Body of pancreas (tissue), 4 donors: Measurements from ENCODE around the gene CDH15. TPM values are rescaled to one million over a fixed set of nuclear protein-coding genes. Genes with fewer than 3 reads are reported as not detected.
A peak's percentile ranks its signal among the peaks of the same experiment; 100 is the strongest.

Source experiments
- ATAC-seq: fragments of 150-250 bp; one replicate; pipeline ENCODE4 v1.9.1; 2016
- DNase-seq, 4 donors: peaks; one replicate each; pipeline ENCODE4 v3.0.0-alpha.2; 2019
- H3K27ac ChIP-seq, 4 donors: fragments of 200-600 bp; sonication (generic); 1 replicate in 3 of 4; 2 replicates in 1 of 4; pipeline versions ENCODE4 v1.5.1 to v1.6.1; 2016 to 2019; ENCODE audit warnings: mild to moderate bottlenecking in 1 of 4, mixed read lengths in 1 of 4, moderate library complexity in 1 of 4
- H3K27me3 ChIP-seq, 2 donors: fragments of 200-600 bp; sonication (generic); one replicate each; pipeline ENCODE4 v1.6.0; 2016; ENCODE audit warnings: mild to moderate bottlenecking in 1 of 2
- H3K36me3 ChIP-seq, 2 donors: fragments of 200-600 bp; sonication (generic); replicated peaks in 1 of 2; 2 replicates each; pipeline ENCODE4 v1.5.1; 2016; ENCODE audit warnings: low read depth in 2 of 2; ENCODE audit not compliant: insufficient read depth in 1 of 2
- H3K4me1 ChIP-seq: fragments of 200-600 bp; sonication (generic); one replicate; pipeline ENCODE4 v1.6.0; 2016
- H3K4me3 ChIP-seq, 2 donors: fragments of 200-600 bp; sonication (generic); 1 replicate in 1 of 2; 2 replicates in 1 of 2; pipeline ENCODE4 v1.5.1; 2016 to 2019
- H3K9me3 ChIP-seq, 3 donors: fragments of 200-600 bp; sonication (generic); 1 replicate in 2 of 3; 2 replicates in 1 of 3; pipeline ENCODE4 v1.5.1; 2016
- CTCF ChIP-seq, 7 experiments: fragments of 450-650 bp in 4 of 7; fragments of 200-600 bp in 3 of 7; sonication (generic) in 3 of 7; IDR thresholded peaks; one replicate each; pipeline ENCODE4 v1.5.1; 2016 to 2019; ENCODE audit warnings: antibody characterized with exemption in 7 of 7
- POLR2A ChIP-seq, 3 donors: fragments of 450-650 bp; IDR thresholded peaks; one replicate each; pipeline ENCODE4 v1.6.1; 2016; ENCODE audit warnings: antibody characterized with exemption in 3 of 3, mild to moderate bottlenecking in 2 of 3
- whole genome bisulfite sequencing, 2 donors: methylation state at CpG; one replicate each; pipeline ENCODE4 v1.1.5; 2017; 5-methylcytosine and 5-hydroxymethylcytosine counted together
- intact Hi-C: fragments of 100-400 bp; cut with DNase I; formaldehyde crosslinking; loops from one replicate; pipeline ENCODE4 v1.15.1; 2023
- total RNA-seq, 2 donors: library from RNA; depleted of rRNA; stranded (reverse); fragments of >200 nt; gene quantifications; one replicate each; pipeline ENCODE4 v1.1.0, GENCODE V29; 2016

The CDH15 gene
- total RNA-seq, 2 donors from 2014 or later: 1.0 TPM; not detected in 1

GRCh38 chr16:89133457-89134127 lies 38.0 kb upstream of the CDH15 start:
- 96% methylated on average over 20 to 25 of the region's 25 CpGs for WGBS, 2 donors
- Histone ChIP-seq H3K36me3 (peaks cover 0 to 7% of the 10 kb centered on the region in 2 donors), H3K27me3 (no peaks in the 10 kb centered on the region), H3K9me3 (peaks cover 0 to 5% (median 0%) of the 10 kb centered on the region in 3 donors), H3K4me1 (no peaks in the 10 kb centered on the region), H3K27ac (no peak overlapping the region), H3K4me3 (no peak overlapping the region)
- no peak for TF ChIP-seq CTCF (IDR thresholded peaks at IDR 0.05)
- TF ChIP-seq POLR2A (IDR thresholded peaks at IDR 0.05): no peak
- ATAC-seq (no peak), DNase-seq (peak in 1 of 4 donors; percentile 2)
- intact Hi-C loops: no loop called here

GRCh38 chr16:89134269-89134668 lies 37.3 kb upstream of the CDH15 start:
- ATAC-seq: no peak
- intact Hi-C loops: no loop called here
- no peak overlapping the region for H3K4me3 ChIP-seq
- H3K27ac ChIP-seq: no peak overlapping the region
- 96% methylated on average over 19 to 20 of the region's 20 CpGs for WGBS, 2 donors
- peaks cover 0 to 5% (median 0%) of the 10 kb centered on the region in 3 donors for H3K9me3 ChIP-seq
- no peaks in the 10 kb centered on the region for H3K4me1 ChIP-seq
- H3K36me3 ChIP-seq: peaks cover 0 to 7% of the 10 kb centered on the region in 2 donors
- no peaks in the 10 kb centered on the region for H3K27me3 ChIP-seq
- TF ChIP-seq POLR2A (IDR thresholded peaks at IDR 0.05): no peak
- TF ChIP-seq CTCF (IDR thresholded peaks at IDR 0.05): no peak
- no peak for DNase-seq

- H3K4me1 ChIP-seq: no peaks in the 10 kb centered on the region
- no peaks in the 10 kb centered on the region for H3K27me3 ChIP-seq
- intact Hi-C loops: no loop called here
- TF ChIP-seq POLR2A (IDR thresholded peaks at IDR 0.05) (no peak), CTCF (IDR thresholded peaks at IDR 0.05) (no peak)
- no peak for ATAC-seq
- no peak overlapping the region for H3K27ac ChIP-seq
- peaks cover 0 to 7% of the 10 kb centered on the region in 2 donors for H3K36me3 ChIP-seq
- peaks cover 0 to under 1% (median 0%) of the 10 kb centered on the region in 3 donors for H3K9me3 ChIP-seq
- no peak for DNase-seq
- WGBS, 2 donors: 94% methylated on average over 8 to 11 of the region's 11 CpGs
- H3K4me3 ChIP-seq: no peak overlapping the region
These were observed 36.4 kb upstream of the CDH15 start for GRCh38 chr16:89135166-89135565.

- no peak for DNase-seq
- intact Hi-C loops: no loop called here
These were observed 35.4 kb upstream of the CDH15 start for GRCh38 chr16:89135971-89136765.

More at GRCh38 chr16:89135971-89136765, 35.4 kb upstream of the CDH15 start:
- no peak for ATAC-seq
- Histone ChIP-seq H3K4me1 (no peaks in the 10 kb centered on the region), H3K27ac (no peak overlapping the region), H3K36me3 (peaks cover 0 to 9% of the 10 kb centered on the region in 2 donors), H3K9me3 (no peaks in the 10 kb centered on the region), H3K4me3 (no peak overlapping the region), H3K27me3 (no peaks in the 10 kb centered on the region)
- no peak for TF ChIP-seq CTCF (IDR thresholded peaks at IDR 0.05)
- no peak for TF ChIP-seq POLR2A (IDR thresholded peaks at IDR 0.05)
- WGBS, 2 donors: 93% methylated on average over 28 to 35 of the region's 35 CpGs
